Inflammatory macrophage treated with lipopolysaccharide for 4 hours (primary cell): ENCODE data around the gene TCF7L1.
"Not testable (repeated sequence)": the region's sequence is repeated elsewhere in the genome, so short reads cannot be mapped to it uniquely, and the experiment has no call there.

ENCODE experiments used
- DNase-seq: peaks from one replicate; pipeline ENCODE4 v3.0.0-alpha.2; 2020

The TCF7L1 gene

DNA sequence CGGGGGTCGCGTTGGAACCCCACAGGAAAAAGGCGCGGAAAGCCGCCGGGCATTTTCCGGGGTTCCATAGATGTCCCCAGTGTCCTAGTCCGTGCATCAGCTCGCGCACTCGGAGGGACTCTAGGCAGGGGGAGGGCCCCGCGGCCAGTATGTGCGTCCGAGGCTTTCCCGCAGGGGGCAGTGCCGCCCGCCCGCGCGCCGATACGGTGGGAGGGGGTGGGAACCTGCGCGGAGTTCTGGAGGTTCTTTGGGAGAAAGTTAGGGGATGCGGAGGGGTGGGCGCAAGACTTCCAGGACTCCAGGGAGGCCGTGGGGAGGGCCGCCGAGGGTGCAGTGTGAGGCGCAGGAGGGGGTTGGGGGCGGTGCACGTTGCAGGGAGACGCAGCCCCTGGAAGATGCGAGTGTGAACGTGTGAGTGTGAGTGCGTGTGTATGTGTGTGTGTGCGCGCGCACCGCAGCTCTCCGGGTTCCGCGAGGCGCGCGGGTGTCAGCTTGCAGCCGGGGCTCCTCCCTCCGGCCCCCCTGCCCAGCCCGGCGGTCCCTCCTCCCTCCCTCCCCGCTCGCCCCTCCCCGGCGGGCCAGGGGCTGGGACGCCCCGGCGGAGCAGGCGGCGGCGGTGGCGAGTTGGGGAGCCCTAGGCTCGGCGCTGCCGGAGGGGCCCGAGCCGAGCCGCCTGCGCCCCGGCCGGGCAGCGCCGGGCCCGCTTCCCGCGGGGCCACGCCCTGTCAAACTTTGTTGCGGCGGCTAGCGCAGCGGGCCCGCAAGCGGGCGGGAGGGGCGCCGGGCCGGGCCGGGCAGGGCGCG, at the start of gene TCF7L1:
TCF7L1 (plus strand) TSS at position 559 of the 804 bp plus-strand sequence. CDS start 293 bp downstream, outside the sequence.
- DNase-seq: peak; percentile 61

DNA sequence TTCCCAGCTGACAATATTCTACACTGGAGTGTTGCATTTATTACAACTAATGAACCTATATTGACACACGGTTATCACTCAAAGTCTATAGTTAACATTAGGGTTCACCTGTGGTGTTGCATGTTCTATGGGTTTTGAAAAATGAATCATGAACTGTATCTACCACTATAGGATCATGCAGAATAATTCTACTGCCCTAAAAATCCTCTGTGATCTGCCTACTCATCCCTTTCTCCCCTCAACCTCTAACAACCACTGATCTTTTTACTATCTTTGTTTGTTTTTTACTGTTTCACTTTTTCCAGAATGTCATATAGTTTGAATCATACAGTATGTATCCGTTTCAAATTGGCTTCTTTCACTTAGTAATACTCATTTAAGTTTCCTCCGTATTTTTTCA, 47.6 kb upstream of the TCF7L1 start:
- no peak for DNase-seq

DNA sequence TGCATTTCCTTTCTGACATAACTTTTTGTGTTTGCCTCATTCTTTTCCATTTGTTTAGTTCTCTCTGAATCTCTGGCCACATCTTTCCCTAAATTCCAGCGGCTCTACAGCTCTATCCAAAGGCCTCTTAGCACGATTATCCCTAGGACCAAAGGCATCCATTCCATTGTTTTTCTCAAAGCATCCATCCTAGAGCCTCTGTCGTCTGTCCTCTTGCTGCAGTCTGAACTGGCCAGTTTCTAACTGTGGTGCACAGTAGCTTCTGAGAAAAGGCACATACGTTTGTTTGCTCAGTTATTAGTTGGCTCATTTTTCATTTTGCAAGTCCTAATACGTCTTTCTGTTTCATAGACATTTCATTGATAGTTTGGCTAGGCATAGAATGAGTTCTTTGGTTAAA, 45.7 kb upstream of the TCF7L1 start:
- no peak for DNase-seq

GRCh38 chr2:85088921-85089320, 44.3 kb upstream of the TCF7L1 start:
- DNase-seq: no peak

DNA sequence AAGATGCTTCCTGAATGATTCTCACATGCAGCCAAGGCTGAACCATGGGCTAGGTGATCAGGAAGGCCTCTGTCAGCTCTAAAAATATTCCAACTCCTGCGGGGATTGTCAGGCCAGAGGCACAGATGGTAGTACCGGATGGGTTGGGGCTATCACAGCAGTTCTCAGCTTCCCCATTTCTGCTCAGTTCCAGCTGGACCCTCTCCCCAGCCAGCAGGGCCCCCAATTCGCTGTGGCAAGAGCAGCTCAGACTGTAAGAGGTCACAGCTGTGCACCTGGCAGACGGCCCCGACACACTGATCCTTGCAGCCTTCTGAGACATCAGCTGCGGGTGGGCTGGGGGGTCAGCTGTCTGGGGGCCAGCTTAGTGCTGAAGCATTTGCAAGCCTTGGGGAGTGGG, 43.6 kb upstream of the TCF7L1 start:
- no peak for DNase-seq

DNA sequence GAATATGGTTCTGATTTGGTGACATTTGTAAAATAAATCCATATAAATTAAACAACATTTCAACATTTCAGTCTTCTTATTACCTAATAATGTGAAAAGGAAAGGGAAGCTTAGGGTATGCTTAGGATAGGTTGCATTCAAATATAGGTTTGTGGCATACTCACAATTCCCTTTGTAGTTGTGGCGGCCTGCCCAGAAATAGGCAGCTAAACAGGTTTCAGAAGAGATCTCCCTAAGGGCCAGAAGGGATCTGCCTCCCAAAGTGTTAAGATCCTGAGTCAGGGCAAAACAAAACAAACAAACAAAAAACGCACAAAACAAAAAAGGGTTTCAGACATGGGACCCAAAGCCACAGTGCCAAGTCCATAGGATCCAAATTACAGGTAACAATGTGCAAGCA, 41.4 kb upstream of the TCF7L1 start:
- no peak for DNase-seq

- DNase-seq: no peak
Observed at GRCh38 chr2:85095094-85095493, 38.1 kb upstream of the TCF7L1 start.

DNA sequence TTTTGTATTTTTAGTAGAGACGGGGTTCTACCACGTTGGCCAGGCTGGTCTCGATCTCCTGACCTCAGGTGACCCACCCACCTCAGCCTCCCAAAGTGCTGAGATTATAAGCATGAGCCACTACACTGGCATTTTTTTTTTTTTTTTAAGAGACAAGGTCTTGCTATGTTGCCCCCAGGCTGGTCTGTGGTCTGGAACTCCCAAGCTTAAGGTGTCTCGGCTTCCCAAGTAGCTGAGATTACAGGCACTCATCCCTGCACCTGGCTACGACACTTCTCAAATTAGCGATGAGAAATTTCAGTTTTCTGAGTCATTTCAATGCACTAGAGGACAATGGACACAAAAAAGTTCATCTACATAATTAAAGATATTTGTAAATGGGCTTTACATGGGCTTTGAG, 36.6 kb upstream of the TCF7L1 start:
- no peak for DNase-seq

DNA sequence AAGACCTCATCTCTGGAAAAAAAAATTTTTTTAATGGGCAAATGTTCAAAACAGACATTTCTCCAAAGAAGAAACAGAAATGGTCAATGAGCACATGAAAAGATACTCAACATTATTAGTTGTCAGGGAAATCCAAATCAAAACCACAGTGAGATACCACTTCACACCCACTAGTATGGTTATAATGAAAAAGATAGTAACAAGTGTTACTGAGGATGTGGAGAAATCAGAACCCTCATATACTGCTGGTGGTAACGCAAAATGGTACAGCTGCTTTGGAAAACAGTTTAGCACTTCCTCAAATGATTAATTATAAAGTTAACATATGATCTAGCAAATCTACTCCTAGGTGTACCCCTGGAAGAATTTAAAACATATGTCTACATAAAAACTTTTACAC, 29.0 kb upstream of the TCF7L1 start:
- DNase-seq: no peak

GRCh38 chr2:85106489-85107180, 26.6 kb upstream of the TCF7L1 start:
- no peak for DNase-seq

DNA sequence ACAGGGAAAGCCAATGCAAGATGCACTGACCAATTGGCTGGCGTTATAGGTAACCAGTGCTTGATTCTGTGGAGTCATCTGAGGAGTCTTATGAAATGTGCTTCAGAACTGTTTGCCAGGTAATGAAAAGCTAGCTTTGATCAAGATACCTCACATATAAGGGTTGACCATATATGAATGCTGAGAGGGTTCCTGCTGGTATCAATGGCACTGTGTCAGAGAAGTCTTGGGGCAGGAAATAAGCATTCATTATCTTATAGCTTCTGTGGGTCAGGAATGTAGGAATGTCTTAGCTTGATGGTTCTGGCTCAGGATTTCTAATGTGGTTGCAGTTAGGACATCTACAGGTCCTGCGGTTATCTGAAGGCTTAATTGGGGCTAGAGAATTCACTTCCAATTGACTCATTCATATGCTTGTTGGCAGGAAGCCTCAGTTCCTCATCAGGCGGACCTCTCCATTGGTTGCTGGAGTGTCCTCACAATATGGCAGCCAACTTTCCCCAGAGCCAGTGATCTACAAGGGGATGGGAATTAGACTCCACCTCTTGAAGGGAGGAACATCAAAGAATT, 22.1 kb upstream of the TCF7L1 start:
- DNase-seq: no peak

- no peak for DNase-seq
Observed at GRCh38 chr2:85111819-85112281, 21.3 kb upstream of the TCF7L1 start.

GRCh38 chr2:85112906-85113625, 20.1 kb upstream of the TCF7L1 start:
- DNase-seq: no peak

- no peak for DNase-seq
Observed at GRCh38 chr2:85114586-85115330, 18.4 kb upstream of the TCF7L1 start.

- DNase-seq: no peak
Observed at GRCh38 chr2:85116207-85116606, 17.0 kb upstream of the TCF7L1 start.

- no peak for DNase-seq
Observed at GRCh38 chr2:85119900-85120299, 13.3 kb upstream of the TCF7L1 start.

DNA sequence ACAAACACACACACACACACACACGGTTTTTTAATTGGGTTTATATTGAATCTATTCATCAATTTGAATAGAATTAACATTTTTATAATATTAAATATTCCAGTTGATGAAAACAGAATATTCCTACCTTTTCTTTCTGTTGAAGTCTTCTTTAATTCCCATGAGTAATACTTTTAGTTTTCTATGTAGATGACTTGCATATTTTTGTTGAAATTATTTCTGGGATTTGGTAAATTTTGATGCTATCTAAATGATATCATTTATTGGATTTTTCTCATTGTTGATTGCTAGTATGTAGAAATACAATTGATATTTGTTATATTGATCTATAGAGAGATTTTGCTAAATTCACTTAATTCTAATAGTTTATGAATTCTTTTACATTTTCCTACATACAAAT, 12.8 kb upstream of the TCF7L1 start:
- DNase-seq: no peak

- not testable (repeated sequence) for DNase-seq
Observed at GRCh38 chr2:85126462-85126861, 6.7 kb upstream of the TCF7L1 start.

- DNase-seq: no peak
Observed at GRCh38 chr2:85129861-85130260, 3.3 kb upstream of the TCF7L1 start.

DNA sequence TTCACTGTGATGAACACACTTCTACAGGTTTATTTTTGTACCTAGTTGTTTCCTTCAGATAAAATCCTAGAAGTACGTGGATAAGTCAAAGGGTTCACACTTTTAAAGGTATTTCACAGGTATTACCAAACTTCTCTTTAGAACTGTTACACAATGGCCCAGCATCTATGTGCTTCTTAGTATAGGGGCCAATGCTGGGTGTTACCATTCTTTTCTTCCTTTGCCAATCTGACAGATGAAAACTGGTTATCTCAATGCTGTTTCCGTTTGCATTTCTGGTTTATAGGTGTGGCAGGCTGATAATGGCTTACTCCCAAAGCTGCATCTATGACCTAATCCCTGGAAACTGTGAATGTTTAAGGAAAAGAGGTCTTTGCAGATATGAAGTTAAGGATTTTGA, 2.8 kb upstream of the TCF7L1 start:
- no peak for DNase-seq

DNA sequence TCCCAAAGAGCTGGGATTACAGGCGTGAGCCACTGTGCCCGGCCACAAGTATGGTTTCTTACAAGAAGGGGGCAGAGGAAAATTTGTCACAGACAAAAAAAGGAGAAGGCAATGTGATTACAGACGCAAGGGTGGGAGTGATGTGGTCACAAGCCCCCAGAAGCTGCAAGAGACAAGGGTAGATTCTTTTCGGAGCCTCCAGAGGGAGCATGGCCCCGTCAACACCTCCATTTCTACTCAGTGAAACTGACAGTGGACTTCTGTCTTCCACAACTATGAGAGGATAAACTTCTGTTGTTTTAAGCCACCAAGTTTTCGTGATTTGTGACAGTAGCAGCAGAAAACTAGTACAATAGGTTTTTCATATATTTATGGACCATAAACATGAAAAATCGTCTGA, 2.1 kb upstream of the TCF7L1 start:
- peak; percentile 48 for DNase-seq

- DNase-seq: no peak
Observed at GRCh38 chr2:85132397-85132796, 795 bp upstream of the TCF7L1 start.
